Amniotic stem cell (primary cell): ENCODE measurements around the gene MACROH2A2.
"Not testable (repeated sequence)": the region's sequence is repeated elsewhere in the genome, so short reads cannot be mapped to it uniquely, and the experiment has no call there.

Experiments used
- DNase-seq: peaks from one replicate; lab custom pipeline; 2025; lab: John Stamatoyannopoulos, UW

MACROH2A2 gene

DNA sequence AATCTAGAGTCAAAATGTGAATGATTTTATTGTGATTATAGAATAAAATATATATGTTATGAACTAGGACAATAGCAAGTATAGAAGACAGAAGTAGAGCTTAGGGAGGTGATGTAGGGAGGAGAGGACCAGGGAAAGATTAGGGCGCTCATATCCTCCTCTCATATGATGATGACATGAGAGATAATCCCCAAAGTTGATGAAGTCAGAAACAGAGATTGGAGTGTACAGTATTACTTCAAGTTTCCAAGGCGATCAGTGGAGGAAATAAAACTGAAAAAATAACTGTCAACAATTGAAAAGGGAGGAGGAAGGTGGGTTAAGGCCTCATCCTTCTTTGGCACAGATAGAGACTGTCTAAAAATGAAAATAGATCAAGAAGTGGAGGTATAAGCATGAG, 14.9 kb downstream of the MACROH2A2 start:
- DNase-seq, result no peak

GRCh38 chr10:70068925-70069324, 16.3 kb downstream of the MACROH2A2 start:
- no peak for DNase-seq

GRCh38 chr10:70069346-70069745, 16.7 kb downstream of the MACROH2A2 start:
- no peak for DNase-seq

- no peak for DNase-seq
Measured at GRCh38 chr10:70070834-70071233, 18.2 kb downstream of the MACROH2A2 start.

- DNase-seq, result no peak
Measured at GRCh38 chr10:70074165-70074564, 21.5 kb downstream of the MACROH2A2 start.

DNA sequence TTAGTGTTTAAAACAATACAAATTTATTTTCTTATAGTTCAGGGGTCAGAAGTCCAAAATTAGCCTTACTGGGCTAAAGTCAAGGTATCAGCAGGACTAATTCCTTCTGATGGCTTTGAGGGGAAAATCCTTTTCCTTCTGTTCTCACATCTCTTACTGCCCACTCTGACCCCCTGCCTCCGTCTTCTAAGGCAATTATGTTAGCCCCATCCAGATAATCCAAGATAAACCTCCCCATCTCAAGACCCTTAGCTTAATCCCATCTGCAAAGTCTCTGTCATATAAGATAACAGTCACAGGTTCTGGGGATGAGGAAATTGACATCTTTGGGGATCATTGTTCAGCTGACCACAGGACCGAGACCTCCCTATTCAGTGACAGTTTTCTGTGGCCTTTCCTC, 22.3 kb downstream of the MACROH2A2 start:
- no peak for DNase-seq

GRCh38 chr10:70078329-70078728, 25.7 kb downstream of the MACROH2A2 start:
- DNase-seq, result no peak

- no peak for DNase-seq
Measured at GRCh38 chr10:70078937-70079336, 26.3 kb downstream of the MACROH2A2 start.

DNA sequence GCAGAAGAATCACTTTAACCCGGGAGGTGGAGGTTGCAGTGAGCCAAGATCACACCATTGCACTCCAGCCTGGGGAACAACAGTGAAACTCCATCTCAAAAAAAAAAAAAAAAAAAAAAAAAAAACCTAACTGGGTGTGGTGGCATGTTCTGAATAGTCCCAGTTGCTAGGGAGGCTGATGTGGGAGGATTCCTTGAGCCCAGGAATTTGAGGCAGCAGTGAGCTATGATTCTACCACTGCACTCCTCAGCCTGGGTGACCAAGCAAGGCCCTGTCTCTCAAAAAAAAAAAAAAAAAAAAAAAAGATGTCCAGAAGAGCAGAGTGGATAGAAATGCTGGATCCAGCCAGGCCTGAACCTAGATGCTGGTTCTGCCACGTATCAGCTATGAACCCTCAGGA, 28.1 kb downstream of the MACROH2A2 start:
- DNase-seq, result not testable (repeated sequence)

DNA sequence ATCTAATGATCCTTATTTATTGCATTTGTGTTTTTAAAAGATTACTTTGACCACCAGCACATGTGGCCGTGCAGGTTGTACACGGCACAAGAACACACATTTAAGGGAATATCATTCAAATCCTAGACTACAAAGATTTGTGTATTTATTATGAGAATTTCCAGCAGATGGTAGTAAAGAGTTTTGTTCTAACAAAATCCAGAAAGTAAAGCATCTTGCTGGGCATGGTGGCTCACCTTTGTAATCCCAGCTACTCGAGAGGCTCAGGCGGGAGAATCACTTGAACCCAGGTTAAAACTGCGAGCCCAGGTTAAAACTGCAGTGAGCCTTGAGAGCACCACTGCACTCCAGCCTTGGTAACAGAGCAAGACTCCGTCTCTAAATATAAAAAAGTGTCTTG, 31.5 kb downstream of the MACROH2A2 start:
- no peak for DNase-seq

DNA sequence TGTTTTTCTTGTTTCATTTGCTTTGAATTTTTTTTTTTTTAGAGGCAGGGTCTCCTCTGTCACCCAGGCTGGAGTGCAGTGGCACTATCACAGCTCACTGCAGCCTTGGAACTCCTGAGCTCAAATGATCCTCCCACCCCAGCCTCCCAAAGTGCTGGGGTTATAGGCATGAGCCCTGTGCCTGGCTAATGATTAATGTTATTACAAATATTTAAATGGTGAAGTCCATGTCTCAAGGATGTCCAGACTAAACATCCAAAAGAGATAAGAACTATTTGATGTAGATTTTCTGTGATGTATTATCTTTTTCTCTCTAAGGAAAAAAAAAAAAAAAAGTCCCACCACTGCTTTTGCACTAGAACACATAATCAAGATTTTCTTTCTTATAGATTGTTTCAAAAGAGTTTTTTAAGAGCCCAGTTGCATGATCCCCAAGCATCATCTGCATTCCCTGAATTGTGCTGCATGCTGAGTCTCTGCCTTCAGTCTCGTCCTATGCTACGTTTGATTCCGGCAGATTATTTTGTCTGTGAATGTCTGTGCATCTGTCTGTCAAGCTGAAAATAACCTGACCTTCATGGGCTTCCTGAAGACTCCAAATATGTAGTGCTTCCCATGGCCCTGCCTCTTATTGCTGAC, 33.4 kb downstream of the MACROH2A2 start:
- DNase-seq, result no peak

DNA sequence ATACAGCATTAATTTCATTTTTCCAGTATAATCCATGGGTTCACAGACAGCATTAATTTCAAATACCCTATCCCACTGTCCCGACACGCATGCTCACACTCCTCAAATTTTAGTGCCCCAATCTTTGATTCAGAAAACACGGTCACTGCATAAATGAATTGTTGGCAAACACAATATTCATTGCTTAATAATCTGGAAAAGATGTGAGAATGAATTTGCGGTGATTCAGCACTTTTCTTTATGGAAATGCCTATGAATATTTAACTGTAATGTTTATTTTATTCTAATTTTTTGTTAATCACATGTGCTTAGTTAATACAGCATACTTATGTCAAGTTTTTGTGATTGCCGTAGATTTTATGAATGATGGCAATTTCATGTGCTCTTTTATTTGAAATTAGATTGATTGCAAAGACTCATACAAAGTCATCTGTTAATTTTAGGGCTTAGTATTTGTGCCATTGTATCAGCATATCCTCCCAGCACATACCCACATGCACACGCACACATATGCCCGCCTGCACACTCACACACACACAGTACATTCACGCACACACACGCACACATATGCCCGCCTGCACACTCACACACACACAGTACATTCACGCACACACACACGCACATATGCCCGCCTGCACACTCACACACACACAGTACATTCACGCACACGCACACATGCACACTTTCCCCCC, 35.1 kb downstream of the MACROH2A2 start:
- no peak for DNase-seq

DNA sequence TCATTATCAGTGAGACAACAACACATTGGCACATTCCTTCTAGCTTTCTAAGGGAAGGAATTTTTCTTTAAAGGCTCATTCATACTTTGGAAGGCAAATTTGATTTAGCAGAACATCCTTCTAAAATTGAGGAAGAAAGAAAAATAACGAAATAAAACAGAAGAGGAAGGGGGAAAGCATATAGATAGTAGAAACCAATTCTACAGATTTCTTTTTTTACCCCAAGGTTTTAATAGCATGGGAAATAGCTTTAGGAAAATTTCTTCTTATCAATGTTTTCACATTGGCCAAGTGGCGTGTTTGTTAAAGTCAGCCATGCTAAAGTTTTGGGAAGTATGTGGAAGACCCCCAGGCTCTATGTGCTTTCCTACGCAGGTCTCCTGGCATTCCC, 35.7 kb downstream of the MACROH2A2 start:
- DNase-seq, result no peak

GRCh38 chr10:70090013-70090412, 37.4 kb downstream of the MACROH2A2 start:
- DNase-seq, result no peak

- no peak for DNase-seq
Measured at GRCh38 chr10:70090951-70091350, 38.3 kb downstream of the MACROH2A2 start.

- DNase-seq, result no peak
Measured at GRCh38 chr10:70092389-70092718, 39.7 kb downstream of the MACROH2A2 start.

GRCh38 chr10:70093335-70093944, 40.8 kb downstream of the MACROH2A2 start:
- no peak for DNase-seq

GRCh38 chr10:70094250-70094649, 41.6 kb downstream of the MACROH2A2 start:
- DNase-seq, result no peak

DNA sequence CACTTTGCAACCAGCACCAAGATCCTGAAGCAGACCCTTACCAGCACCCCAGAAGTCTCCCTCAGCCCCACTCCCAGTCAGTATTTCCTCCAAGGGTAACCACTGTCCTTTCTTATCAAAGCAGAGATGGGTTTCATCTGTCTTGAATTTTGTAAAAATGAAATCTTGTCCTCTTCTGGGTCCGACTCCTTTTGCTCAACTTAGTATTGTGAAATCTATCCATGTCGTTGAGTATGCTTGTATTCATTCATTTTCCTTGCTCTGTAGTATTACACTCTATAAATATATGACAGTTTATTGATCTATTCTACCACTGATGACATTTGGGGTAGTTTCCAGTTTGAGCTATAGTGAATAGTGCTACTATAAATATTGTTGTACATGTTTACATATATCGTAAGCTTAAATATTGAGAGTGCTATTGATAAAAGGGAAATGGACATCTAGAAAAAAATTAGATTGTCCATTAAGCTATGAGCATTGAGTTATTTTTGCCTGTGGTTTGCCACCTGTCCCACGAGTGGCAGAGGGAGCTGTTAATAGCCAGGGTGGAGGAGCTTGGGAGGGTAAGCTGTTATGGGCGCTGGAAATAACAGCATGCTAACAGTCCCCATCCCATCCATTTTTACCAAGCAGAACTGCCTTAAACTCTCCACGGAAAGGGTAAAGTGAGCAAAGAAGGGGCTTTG, 43.5 kb downstream of the MACROH2A2 start:
- DNase-seq, result no peak

DNA sequence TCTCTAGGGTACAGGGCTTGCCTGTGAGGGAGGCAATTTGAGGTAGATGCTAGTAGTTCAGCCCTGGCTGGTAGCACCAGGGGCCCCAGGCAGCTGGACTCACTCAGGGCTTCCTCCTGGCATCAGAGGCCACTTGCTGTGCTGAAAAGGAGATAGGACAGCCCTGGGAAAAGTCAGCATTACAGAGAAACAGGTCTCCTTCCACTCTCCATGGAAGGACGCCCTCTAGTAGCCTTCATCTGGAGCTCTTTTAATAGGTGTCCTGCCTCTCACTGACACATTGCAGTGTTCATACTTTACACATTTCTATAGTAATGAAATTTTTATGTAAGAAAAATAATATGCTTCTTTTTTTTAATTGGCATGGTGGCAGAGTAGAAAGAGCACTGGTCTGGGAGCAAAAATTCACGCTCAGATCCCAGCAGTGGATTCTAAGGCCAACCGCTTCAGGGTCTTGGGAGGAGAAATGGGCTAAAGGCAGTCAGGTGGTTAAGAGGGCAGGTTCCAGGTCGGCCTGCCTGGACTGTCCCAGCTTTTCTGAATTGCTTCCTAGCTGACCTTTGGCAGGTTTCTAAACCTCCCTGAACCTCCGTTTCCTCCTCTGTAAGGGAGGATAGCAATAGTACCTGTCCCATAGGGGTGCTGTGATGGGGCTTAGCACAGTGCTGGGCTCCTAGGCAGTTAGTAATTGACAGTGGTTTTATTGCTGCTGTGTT, 44.2 kb downstream of the MACROH2A2 start:
- DNase-seq, result no peak

GRCh38 chr10:70097459-70097858, 44.8 kb downstream of the MACROH2A2 start:
- DNase-seq, result no peak

DNA sequence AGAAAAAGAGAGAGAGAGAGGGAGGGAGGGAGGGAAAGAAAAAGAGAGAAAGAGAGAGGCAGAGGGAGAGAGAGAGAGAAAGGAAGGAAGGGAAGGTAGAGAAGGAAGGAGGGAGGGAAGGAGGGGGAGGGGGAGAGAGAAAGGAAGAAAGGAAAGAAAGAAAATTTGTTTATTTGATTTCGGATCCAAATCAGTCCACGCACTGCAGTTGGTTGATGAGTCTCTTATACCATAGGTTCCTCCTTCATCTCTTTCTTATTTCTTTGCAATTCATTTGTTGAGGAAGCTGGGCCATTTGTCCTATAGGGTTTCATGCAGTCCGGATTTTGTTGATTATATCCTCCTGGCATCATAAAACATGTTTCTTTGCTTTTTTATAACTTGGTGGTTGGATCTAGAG, 45.6 kb downstream of the MACROH2A2 start:
- DNase-seq, result no peak
